Cerebellar cortex (tissue), 1 donor: Measurements from ENCODE around the gene SLAMF8.

Experiments used
- DNase-seq: peaks from one replicate; pipeline ENCODE4 v3.0.0-alpha.2; 2015; ENCODE audit warnings: low spot score

Gene SLAMF8

GRCh38 chr1:159848326-159848725, 21.7 kb downstream of the SLAMF8 start:
- DNase-seq = no peak

GRCh38 chr1:159849626-159850366, 23.1 kb downstream of the SLAMF8 start:
- DNase-seq = no peak

- DNase-seq = no peak
Measured at GRCh38 chr1:159851407-159851806, 24.7 kb downstream of the SLAMF8 start.

- DNase-seq = no peak
Measured at GRCh38 chr1:159853417-159854115, 26.9 kb downstream of the SLAMF8 start.

- DNase-seq = peak; percentile 52
Measured at GRCh38 chr1:159854116-159854692, 27.5 kb downstream of the SLAMF8 start.

GRCh38 chr1:159854693-159855192, 28.1 kb downstream of the SLAMF8 start:
- peak; percentile 46 for DNase-seq

- no peak for DNase-seq
Measured at GRCh38 chr1:159855709-159856108, 29.0 kb downstream of the SLAMF8 start.

GRCh38 chr1:159856576-159856975, 29.9 kb downstream of the SLAMF8 start:
- no peak for DNase-seq

GRCh38 chr1:159857889-159858288, 31.2 kb downstream of the SLAMF8 start:
- DNase-seq = no peak

GRCh38 chr1:159859767-159860322, 33.2 kb downstream of the SLAMF8 start:
- DNase-seq = no peak

- no peak for DNase-seq
Measured at GRCh38 chr1:159860456-159860855, 33.8 kb downstream of the SLAMF8 start.

GRCh38 chr1:159861218-159861617, 34.5 kb downstream of the SLAMF8 start:
- no peak for DNase-seq

- no peak for DNase-seq
Measured at GRCh38 chr1:159862031-159862430, 35.4 kb downstream of the SLAMF8 start.

- DNase-seq = no peak
Measured at GRCh38 chr1:159862557-159862956, 35.9 kb downstream of the SLAMF8 start, which contains the start of gene VSIG8. Gene VSIG8 (minus strand): TSS chr1:159862657. CDS start chr1:159862521, 136 bp downstream.

GRCh38 chr1:159864262-159864661, 37.6 kb downstream of the SLAMF8 start:
- DNase-seq = no peak

- DNase-seq = no peak
Measured at GRCh38 chr1:159866066-159866465, 39.4 kb downstream of the SLAMF8 start.

GRCh38 chr1:159866905-159867663, 40.4 kb downstream of the SLAMF8 start:
- no peak for DNase-seq

GRCh38 chr1:159867664-159868026, 41.0 kb downstream of the SLAMF8 start:
- DNase-seq = peak; percentile 31

- DNase-seq = peak; percentile 85
Measured at GRCh38 chr1:159868766-159869165, 42.1 kb downstream of the SLAMF8 start.

GRCh38 chr1:159869173-159869572, 42.5 kb downstream of the SLAMF8 start:
- DNase-seq = no peak

- no peak for DNase-seq
Measured at GRCh38 chr1:159869607-159870006, 42.9 kb downstream of the SLAMF8 start.

- no peak for DNase-seq
Measured at GRCh38 chr1:159870704-159871103, 44.0 kb downstream of the SLAMF8 start.
